K562 (cell line): ENCODE results near the gene SLC39A11. TPM values are rescaled to one million over a fixed set of nuclear protein-coding genes. Genes with fewer than 3 reads are reported as not detected.

Experiments
- ATAC-seq: fragments of 200-7000 bp; cut with Tn5 transposase; 3 replicates; pipeline ENCODE4 v1.9.1; 2020; ENCODE audit warnings: moderate library complexity
- BruUV-seq: library from RNA; stranded (reverse); fragments of 400-500 nt; replicated peaks from 2 replicates; lab custom pipeline; 2021; lab: Mats Ljungman, UMichigan
- CTCF ChIA-PET: fragments of 300-600 bp; formaldehyde crosslinking; extraction: SDS; loops from one replicate; lab custom pipeline; 2021; ENCODE audit warnings: low intra/inter-chr PET ratio; lab: Yijun Ruan, JAX
- POLR2A ChIA-PET: fragments of 300-600, 350-650 bp; sonication (Branson Sonifier 250); formaldehyde crosslinking; extraction: SDS; loops from one replicate; lab custom pipeline; 2021; ENCODE audit warnings: antibody characterized with exemption, inconsistent platforms; lab: Yijun Ruan, JAX
- DNase-seq, 4 experiments: peaks; one replicate each; pipeline versions ENCODE4 v3.0.0 to v3.0.0-alpha.2; 2011 to 2018; ENCODE audit warnings: low spot score in 3 of 4, mixed read lengths in 3 of 4; ENCODE audit errors: extremely low read depth in 1 of 4
- FAIRE-seq: peaks from 2 replicates; lab custom pipeline; 2011; peaks lifted over from hg19 to GRCh38; lab: Jason Lieb, UNC
- H2AFZ ChIP-seq: 2 replicates; pipeline ENCODE4 v1.6.0; 2011; ENCODE audit warnings: low read depth, low read length, control low read depth, inconsistent platforms
- H3K27ac ChIP-seq: fragments of 200-600 bp; 3 replicates; pipeline ENCODE4 v1.8.0; 2011; ENCODE audit warnings: low read depth, mild to moderate bottlenecking, control low read depth, inconsistent platforms, low read length, moderate library complexity, mixed read lengths; ENCODE audit errors: extremely low read depth
- H3K27me3 ChIP-seq, 2 experiments: fragments of 300-600 bp in 1 of 2; 2 replicates in 1 of 2; 3 replicates in 1 of 2; pipeline versions ENCODE4 v1.6.0 to v1.8.0; 2011; ENCODE audit warnings: inconsistent platforms in 2 of 2, low read length in 2 of 2, mild to moderate bottlenecking in 1 of 2, mixed read lengths in 1 of 2, moderate library complexity in 1 of 2; ENCODE audit not compliant: control insufficient read depth in 2 of 2, insufficient read depth in 2 of 2
- H3K36me3 ChIP-seq: fragments of 300-600 bp; 3 replicates; pipeline ENCODE4 v1.8.0; 2011; ENCODE audit warnings: mild to moderate bottlenecking, low read length, inconsistent platforms; ENCODE audit not compliant: control insufficient read depth, insufficient read depth
- H3K4me1 ChIP-seq, 2 experiments: fragments of 200-600 bp in 1 of 2; replicated peaks in 1 of 2; 2 replicates in 1 of 2; 3 replicates in 1 of 2; pipeline versions ENCODE4 v1.5.1 to v1.8.0; 2011; ENCODE audit warnings: inconsistent platforms in 2 of 2, low read length in 2 of 2, mild to moderate bottlenecking in 1 of 2, mixed read lengths in 1 of 2, moderate library complexity in 1 of 2; ENCODE audit not compliant: control insufficient read depth in 2 of 2, insufficient read depth in 2 of 2
- H3K4me2 ChIP-seq: 2 replicates; pipeline ENCODE4 v1.6.1; 2011; ENCODE audit warnings: low read length, control low read depth, inconsistent platforms, mixed read lengths; ENCODE audit not compliant: insufficient read depth
- H3K4me3 ChIP-seq: fragments of 200-600 bp; sonication (generic), shearing (Covaris generic); 2 replicates; pipeline ENCODE4 v1.5.1; 2016; ENCODE audit warnings: control low read depth, inconsistent platforms
- H3K79me2 ChIP-seq: fragments of 200-600 bp; 3 replicates; pipeline ENCODE4 v1.8.0; 2011; ENCODE audit warnings: low read length, inconsistent platforms; ENCODE audit not compliant: control insufficient read depth, insufficient read depth
- H3K9ac ChIP-seq, 2 experiments: 2 replicates each; pipeline versions ENCODE4 v1.6.0 to v1.6.1; 2011; ENCODE audit warnings: low read depth in 2 of 2, low read length in 2 of 2, control low read depth in 1 of 2, inconsistent platforms in 1 of 2, mild to moderate bottlenecking in 1 of 2, mixed read lengths in 1 of 2; ENCODE audit not compliant: insufficient read depth in 1 of 2
- H3K9me1 ChIP-seq: one replicate; pipeline ENCODE4 v1.6.0; 2011; ENCODE audit warnings: inconsistent platforms, mild to moderate bottlenecking, low read length, moderate library complexity; ENCODE audit not compliant: control insufficient read depth, insufficient read depth
- H3K9me3 ChIP-seq: replicated peaks from 2 replicates; pipeline ENCODE4 v1.5.1; 2011; ENCODE audit warnings: low read depth, low read length, inconsistent platforms; ENCODE audit not compliant: control insufficient read depth, insufficient read depth
- H4K20me1 ChIP-seq: replicated peaks from 2 replicates; pipeline ENCODE4 v1.6.1; 2011; ENCODE audit warnings: low read length, inconsistent platforms, mixed read lengths; ENCODE audit not compliant: control insufficient read depth, insufficient read depth
- MIER1 ChIP-seq: fragments of 450-650 bp; IDR thresholded peaks from 2 replicates; pipeline ENCODE4 v1.6.1; 2016; ENCODE audit warnings: antibody characterized with exemption, mild to moderate bottlenecking, low read depth
- PHB2 ChIP-seq: fragments of 450-650 bp; IDR thresholded peaks from 2 replicates; pipeline ENCODE4 v1.6.1; 2017; ENCODE audit warnings: low read depth
- PURB ChIP-seq: sonication (generic); formaldehyde crosslinking; IDR thresholded peaks from 2 replicates; pipeline ENCODE4 v1.9.0; 2021; ENCODE audit warnings: low read depth, mild to moderate bottlenecking, missing genetic modification reagents
- ZNF239 ChIP-seq: fragments of 250-450 bp; sonication (Bioruptor Pico); IDR thresholded peaks from 2 replicates; pipeline ENCODE4 v1.4.0; 2020; ENCODE audit warnings: mild to moderate bottlenecking
- ZNF511 ChIP-seq: sonication (generic); formaldehyde crosslinking; IDR thresholded peaks from 2 replicates; pipeline ENCODE4 v1.8.0; 2022; ENCODE audit warnings: mild to moderate bottlenecking, missing genetic modification reagents
- WGBS: fragments of 100-300 bp; shearing (Covaris generic); methylation state at CpG from one replicate; pipeline ENCODE4 v1.1.6; 2016; ENCODE audit warnings: low coverage, mixed read lengths; ENCODE audit not compliant: insufficient coverage; ENCODE audit errors: missing lambda C conversion rate; 5-methylcytosine and 5-hydroxymethylcytosine counted together
- in situ Hi-C: fragments of 300-500 bp; cut with MboI; formaldehyde crosslinking; loops from 4 replicates; pipeline ENCODE4 v1.15.0; 2018; ENCODE audit warnings: inconsistent platforms, mixed read lengths
- intact Hi-C: fragments of 100-400 bp; cut with micrococcal nuclease; formaldehyde crosslinking; loops from 2 replicates; pipeline ENCODE4 v1.14.2; 2022
- polyA plus RNA-seq, 8 experiments: library from polyadenylated mRNA; depleted of rRNA in 4 of 8; stranded (reverse) in 5 of 8; unstranded in 3 of 8; fragments of >200 nt; fragmentation: Nextera tagmentation in 2 of 8; fragmentation: Illumina TruSeq in 1 of 8; extraction: Ambion mirVana in 2 of 8; extraction: Trizol in 1 of 8; gene quantifications; 2 replicates each; pipeline versions ENCODE4 v1.2.1 to v1.2.3, GENCODE V29; 2011 to 2014; ENCODE audit warnings: inconsistent platforms in 1 of 8, missing spikeins in 1 of 8
- total RNA-seq, 7 experiments: library from RNA; depleted of rRNA in 6 of 7; stranded (reverse); fragments of >200 nt in 6 of 7; fragmentation: Illumina TruSeq in 2 of 7; extraction: Trizol in 2 of 7; gene quantifications; 2 replicates each; pipeline versions ENCODE4 v1.2.1 to v1.2.3, GENCODE V29; 2011 to 2021; ENCODE audit warnings: low replicate concordance in 1 of 7
- TF ChIP-seq, protein P1 (sequence below): fragments of 250-450 bp; sonication (Bioruptor Pico); IDR thresholded peaks from 2 replicates; pipeline ENCODE4 v1.5.0; 2020; ENCODE audit warnings: mild to moderate bottlenecking

Gene SLC39A11
- total and polyA plus RNA-seq, 9 of the 15 experiments (the other 6 are each of a cell fraction or from before 2014, with no cell fraction given) = 10.5 to 26.4 (median 13.4) TPM

- TF ChIP-seq MIER1 = no peak
- TF ChIP-seq, protein P1, sequence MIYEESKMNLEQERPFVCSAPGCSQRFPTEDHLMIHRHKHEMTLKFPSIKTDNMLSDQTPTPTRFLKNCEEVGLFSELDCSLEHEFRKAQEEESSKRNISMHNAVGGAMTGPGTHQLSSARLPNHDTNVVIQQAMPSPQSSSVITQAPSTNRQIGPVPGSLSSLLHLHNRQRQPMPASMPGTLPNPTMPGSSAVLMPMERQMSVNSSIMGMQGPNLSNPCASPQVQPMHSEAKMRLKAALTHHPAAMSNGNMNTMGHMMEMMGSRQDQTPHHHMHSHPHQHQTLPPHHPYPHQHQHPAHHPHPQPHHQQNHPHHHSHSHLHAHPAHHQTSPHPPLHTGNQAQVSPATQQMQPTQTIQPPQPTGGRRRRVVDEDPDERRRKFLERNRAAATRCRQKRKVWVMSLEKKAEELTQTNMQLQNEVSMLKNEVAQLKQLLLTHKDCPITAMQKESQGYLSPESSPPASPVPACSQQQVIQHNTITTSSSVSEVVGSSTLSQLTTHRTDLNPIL (CRISPR knock-in tag) = no peak
- TF ChIP-seq ZNF239 = no peak
- TF ChIP-seq PURB (CRISPR knock-in tag) = no peak
- no peak for TF ChIP-seq PHB2
- no peak for TF ChIP-seq ZNF511 (CRISPR knock-in tag)
- BruUV-seq = no TSS peak
- ATAC-seq (no peak), FAIRE-seq (no peak), DNase-seq (no peak)
- in situ Hi-C loops (no loop called here), intact Hi-C loops (no loop called here)
- CTCF ChIA-PET = no interaction called here
- H3K4me3 ChIP-seq = no peak overlapping the region
- H3K9me3 ChIP-seq = no peaks in the 10 kb centered on the region
- H3K9me1 ChIP-seq = no peaks in the 10 kb centered on the region
- POLR2A ChIA-PET = interaction anchor here (0.7 kb wide), 1 partner anchor 10 kb away, joined by 3 read pairs; no protein-coding TSS in a partner anchor
- no peak overlapping the region for H3K27ac ChIP-seq
- H2AFZ ChIP-seq = no peak overlapping the region
- no peaks in the 10 kb centered on the region for H3K79me2 ChIP-seq
- 31% methylated on average over 5 of the region's 6 CpGs for WGBS
- no peak overlapping the region for H3K9ac ChIP-seq
- no peaks in the 10 kb centered on the region for H4K20me1 ChIP-seq
- no peaks in the 10 kb centered on the region for H3K36me3 ChIP-seq
- H3K4me1 ChIP-seq = peaks cover 2 to 5% of the 10 kb centered on the region in 2 experiments; a peak in 4 of 5 replicates
- H3K27me3 ChIP-seq = no peaks in the 10 kb centered on the region
- H3K4me2 ChIP-seq = no peak overlapping the region
Observed at GRCh38 chr17:72782985-72783701, 309.3 kb downstream of the SLC39A11 start.
